H1 (cell line): ENCODE data around the gene AKR1B1.

Source experiments
- CHD2 ChIP-seq: IDR thresholded peaks from 2 replicates; pipeline ENCODE4 v1.6.1; 2012; ENCODE audit warnings: low read length, improper control_type of control experiment
- CTCF ChIP-seq, 3 experiments: IDR thresholded peaks; 1 replicate in 2 of 3; 2 replicates in 1 of 3; pipeline versions ENCODE4 v1.5.1 to v1.6.1; 2011; ENCODE audit warnings: low read length in 3 of 3, mild to moderate bottlenecking in 3 of 3, inconsistent platforms in 2 of 3, low read depth in 1 of 3, moderate library complexity in 1 of 3; ENCODE audit not compliant: insufficient read depth in 1 of 3; ENCODE audit errors: control extremely low read depth in 1 of 3
- EZH2 ChIP-seq: fragments of 200-600 bp; sonication (generic); IDR thresholded peaks from 2 replicates; pipeline ENCODE4 v1.7.1; 2012; ENCODE audit warnings: low read depth, mild to moderate bottlenecking, moderate library complexity, low read length, inconsistent platforms; ENCODE audit not compliant: severe bottlenecking
- POLR2A ChIP-seq, 2 experiments: IDR thresholded peaks; 1 replicate in 1 of 2; 2 replicates in 1 of 2; pipeline ENCODE4 v1.6.1; 2011; ENCODE audit warnings: low read depth in 2 of 2, low read length in 2 of 2, mild to moderate bottlenecking in 2 of 2; ENCODE audit errors: control extremely low read depth in 1 of 2
- POLR2AphosphoS5 ChIP-seq: IDR thresholded peaks from 2 replicates; pipeline ENCODE4 v1.6.1; 2011; ENCODE audit warnings: low read depth, low read length
- TF ChIP-seq, protein P1 (sequence below): IDR thresholded peaks from 2 replicates; pipeline ENCODE4 v1.6.1; 2012; ENCODE audit warnings: inconsistent platforms

DNA sequence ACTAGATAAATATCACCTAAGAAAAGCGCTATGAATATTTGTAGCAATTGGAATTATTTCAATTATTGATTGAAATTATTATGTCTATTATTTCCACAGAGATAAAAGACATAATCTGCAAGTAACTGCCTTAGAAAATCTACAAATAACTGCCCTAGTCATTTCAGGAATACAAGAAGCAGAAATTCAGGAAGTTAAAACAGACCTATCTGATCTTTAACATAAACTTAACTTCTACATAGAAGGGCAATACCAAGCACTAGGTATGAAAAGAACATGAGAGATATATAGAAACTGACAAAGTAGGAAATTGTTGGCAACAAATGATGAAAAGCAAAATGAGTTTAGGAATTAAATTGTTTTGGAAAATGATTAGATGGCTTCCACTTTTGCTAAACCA lies 36.6 kb upstream of the AKR1B1 start:
- no peak for TF ChIP-seq EZH2
- TF ChIP-seq CTCF (IDR thresholded peaks at IDR 0.05; ENCODE audit: control extremely low read depth in 1 of 3, insufficient read depth in 1 of 3, low read depth in 1 of 3, low read length in 3 of 3), result no peak
- no peak for TF ChIP-seq POLR2A (IDR thresholded peaks at IDR 0.05; ENCODE audit: control extremely low read depth in 1 of 2, low read depth in 2 of 2, low read length in 2 of 2)
- TF ChIP-seq, protein P1, sequence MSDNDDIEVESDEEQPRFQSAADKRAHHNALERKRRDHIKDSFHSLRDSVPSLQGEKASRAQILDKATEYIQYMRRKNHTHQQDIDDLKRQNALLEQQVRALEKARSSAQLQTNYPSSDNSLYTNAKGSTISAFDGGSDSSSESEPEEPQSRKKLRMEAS, result no peak
- no peak for TF ChIP-seq POLR2AphosphoS5
- no peak for TF ChIP-seq CHD2
